Adrenal gland (tissue), 12 donors: Measurements from ENCODE around the gene OSTF1. TPM values are rescaled to one million over a fixed set of nuclear protein-coding genes. Genes with fewer than 3 reads are reported as not detected.
A peak's percentile ranks its signal among the peaks of the same experiment; 100 is the strongest.

Experiments used
- DNase-seq, 7 donors: peaks; one replicate each; pipeline ENCODE4 v3.0.0-alpha.2; 2019 to 2020
- H3K27ac ChIP-seq, 5 donors: fragments of 200-600 bp; sonication (generic) in 4 of 5; 1 replicate in 3 of 5; 2 replicates in 2 of 5; pipeline versions ENCODE4 v1.5.1 to v1.8.0; 2016 to 2020; ENCODE audit warnings: mild to moderate bottlenecking in 1 of 5
- H3K27me3 ChIP-seq: fragments of 200-600 bp; 2 replicates; pipeline ENCODE4 v1.8.0; 2021
- H3K36me3 ChIP-seq, 2 donors: fragments of 200-600 bp; replicated peaks in 1 of 2; 1 replicate in 1 of 2; 2 replicates in 1 of 2; pipeline versions ENCODE4 v1.5.1 to v1.8.0; 2018 to 2022
- H3K4me1 ChIP-seq, 2 donors: fragments of 200-600 bp; replicated peaks in 1 of 2; 1 replicate in 1 of 2; 2 replicates in 1 of 2; pipeline versions ENCODE4 v1.5.1 to v1.8.0; 2018 to 2021
- H3K4me3 ChIP-seq, 4 donors: fragments of 200-600 bp; sonication (generic) in 3 of 4; one replicate each; pipeline ENCODE4 v1.5.1; 2016 to 2018
- H3K9me3 ChIP-seq, 3 donors: fragments of 200-600 bp; sonication (generic) in 1 of 3; replicated peaks in 1 of 3; 1 replicate in 2 of 3; 2 replicates in 1 of 3; pipeline versions ENCODE4 v1.5.1 to v1.8.0; 2016 to 2021
- POLR2A ChIP-seq, 2 donors: fragments of 450-650 bp; IDR thresholded peaks; one replicate each; pipeline ENCODE4 v1.6.1; 2017; ENCODE audit warnings: antibody characterized with exemption in 2 of 2, mild to moderate bottlenecking in 2 of 2, moderate library complexity in 1 of 2
- WGBS, 4 donors: extraction: QIAGEN DNeasy Blood & Tissue Kit in 2 of 4; methylation state at CpG; one replicate each; pipeline versions ENCODE4 v1.1.5 to v1.1.7; 2013 to 2017; 5-methylcytosine and 5-hydroxymethylcytosine counted together
- intact Hi-C, 2 donors: fragments of 100-400 bp; cut with DNase I; formaldehyde crosslinking; loops; one replicate each; pipeline versions ENCODE4 v1.14.1 to v1.15.0; 2022 to 2023
- polyA plus RNA-seq, 3 donors: library from polyadenylated mRNA; stranded (reverse); fragments of 200-250 nt in 2 of 3; fragments of 350-450 nt in 1 of 3; fragmentation: Illumina TruSeq in 1 of 3; extraction: RNeasy Lipid Tissue Mini Kit (QIAGEN cat#74804) in 1 of 3; gene quantifications; one replicate each; pipeline ENCODE4 v1.2.3, GENCODE V29; 2013 to 2014
- total RNA-seq, 9 donors: library from RNA; depleted of rRNA in 4 of 9; stranded (reverse); fragments of >200 nt in 4 of 9; fragments of 120-200 nt in 1 of 9; fragmentation: NEBNext Ultra II Directional in 1 of 9; extraction: Animal tissue kit (Norgen Biotek cat#: 25700) in 1 of 9; gene quantifications; one replicate each; pipeline versions ENCODE4 v1.1.0 to v1.2.4, GENCODE V29; 2013 to 2023
- TF ChIP-seq, protein P1 (sequence below), 6 experiments: fragments of 450-650 bp in 4 of 6; fragments of 200-600 bp in 2 of 6; sonication (generic) in 1 of 6; IDR thresholded peaks; 1 replicate in 5 of 6; 2 replicates in 1 of 6; pipeline versions ENCODE4 v1.5.1 to v1.8.0; 2016 to 2021; ENCODE audit warnings: antibody characterized with exemption in 6 of 6, mild to moderate bottlenecking in 2 of 6, moderate library complexity in 1 of 6
- donor health status: healthy with polysubstance abuse.
- donor health status: Bipolar disorder and iron deficiency.
- donor health status: DM: yes; HTN: yes; CAD: no.
- donor health status: DM: no; HTN: no; CAD: no.
- donor health status: DM: no; HTN: no; CAD: no.
- donor health status: DM: yes; HTN: yes; CAD: no.

Gene OSTF1
- total and polyA plus RNA-seq, 12 donors = 21.0 to 52.2 (median 34.9) TPM

DNA sequence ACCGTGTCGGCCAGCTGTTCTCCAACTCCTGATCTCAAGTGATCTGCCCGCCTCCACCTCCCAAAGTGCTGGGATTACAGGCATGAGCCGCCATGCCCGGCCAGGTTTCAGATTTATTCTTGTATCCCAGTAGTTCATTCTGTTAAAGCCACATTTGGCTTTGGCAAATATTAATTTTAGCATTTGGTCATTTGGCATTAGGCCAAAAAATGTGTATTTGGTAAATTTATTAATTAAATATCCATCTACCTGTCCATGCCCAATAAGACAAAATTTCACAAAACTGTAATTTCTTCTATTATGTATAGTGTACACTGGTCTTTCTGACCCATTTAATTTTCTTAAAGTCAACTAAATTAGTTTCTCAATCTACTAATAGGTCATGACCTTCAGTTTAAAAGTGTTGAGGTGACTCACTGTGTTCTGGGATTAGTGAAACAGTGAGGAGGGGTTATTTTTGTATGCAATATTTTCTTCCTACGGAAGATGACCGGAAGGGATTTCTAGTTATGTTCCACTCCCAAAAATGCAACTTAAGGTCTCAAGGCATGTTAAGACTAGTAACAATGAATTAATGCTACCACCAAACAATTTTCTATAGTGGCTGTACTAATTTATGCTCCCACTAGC is 21.0 kb downstream of the OSTF1 start:
- H3K27ac ChIP-seq = peak overlapping the region in 2 of 5 donors; percentile 22 to 47
- no peaks in the 10 kb centered on the region for H3K9me3 ChIP-seq
- no peaks in the 10 kb centered on the region for H3K27me3 ChIP-seq
- no peaks in the 10 kb centered on the region for H3K36me3 ChIP-seq
- no peak overlapping the region for H3K4me3 ChIP-seq
- intact Hi-C loops = no loop called here
- TF ChIP-seq, protein P1, sequence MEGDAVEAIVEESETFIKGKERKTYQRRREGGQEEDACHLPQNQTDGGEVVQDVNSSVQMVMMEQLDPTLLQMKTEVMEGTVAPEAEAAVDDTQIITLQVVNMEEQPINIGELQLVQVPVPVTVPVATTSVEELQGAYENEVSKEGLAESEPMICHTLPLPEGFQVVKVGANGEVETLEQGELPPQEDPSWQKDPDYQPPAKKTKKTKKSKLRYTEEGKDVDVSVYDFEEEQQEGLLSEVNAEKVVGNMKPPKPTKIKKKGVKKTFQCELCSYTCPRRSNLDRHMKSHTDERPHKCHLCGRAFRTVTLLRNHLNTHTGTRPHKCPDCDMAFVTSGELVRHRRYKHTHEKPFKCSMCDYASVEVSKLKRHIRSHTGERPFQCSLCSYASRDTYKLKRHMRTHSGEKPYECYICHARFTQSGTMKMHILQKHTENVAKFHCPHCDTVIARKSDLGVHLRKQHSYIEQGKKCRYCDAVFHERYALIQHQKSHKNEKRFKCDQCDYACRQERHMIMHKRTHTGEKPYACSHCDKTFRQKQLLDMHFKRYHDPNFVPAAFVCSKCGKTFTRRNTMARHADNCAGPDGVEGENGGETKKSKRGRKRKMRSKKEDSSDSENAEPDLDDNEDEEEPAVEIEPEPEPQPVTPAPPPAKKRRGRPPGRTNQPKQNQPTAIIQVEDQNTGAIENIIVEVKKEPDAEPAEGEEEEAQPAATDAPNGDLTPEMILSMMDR (IDR thresholded peaks at IDR 0.05) = no peak
- no peak for TF ChIP-seq POLR2A (IDR thresholded peaks at IDR 0.05)
- peaks cover 5 to 55% of the 10 kb centered on the region in 2 donors for H3K4me1 ChIP-seq
- DNase-seq = no peak
- WGBS, 4 donors = 76 to 85% (median 80%) methylated on average over 7 of the region's 7 CpGs

GRCh38 chr9:75111019-75111622 is 22.8 kb downstream of the OSTF1 start:
- TF ChIP-seq POLR2A (IDR thresholded peaks at IDR 0.05) = no peak
- TF ChIP-seq, protein P1 (IDR thresholded peaks at IDR 0.05) = no peak
- peaks cover 6 to 42% of the 10 kb centered on the region in 2 donors for H3K4me1 ChIP-seq
- no peaks in the 10 kb centered on the region for H3K27me3 ChIP-seq
- DNase-seq = no peak
- H3K9me3 ChIP-seq = no peaks in the 10 kb centered on the region
- no peaks in the 10 kb centered on the region for H3K36me3 ChIP-seq
- no peak overlapping the region for H3K4me3 ChIP-seq
- intact Hi-C loops = no loop called here
- WGBS, 4 donors = 80 to 92% (median 84%) methylated on average over 4 to 5 of the region's 5 CpGs
- H3K27ac ChIP-seq = no peak overlapping the region

DNA sequence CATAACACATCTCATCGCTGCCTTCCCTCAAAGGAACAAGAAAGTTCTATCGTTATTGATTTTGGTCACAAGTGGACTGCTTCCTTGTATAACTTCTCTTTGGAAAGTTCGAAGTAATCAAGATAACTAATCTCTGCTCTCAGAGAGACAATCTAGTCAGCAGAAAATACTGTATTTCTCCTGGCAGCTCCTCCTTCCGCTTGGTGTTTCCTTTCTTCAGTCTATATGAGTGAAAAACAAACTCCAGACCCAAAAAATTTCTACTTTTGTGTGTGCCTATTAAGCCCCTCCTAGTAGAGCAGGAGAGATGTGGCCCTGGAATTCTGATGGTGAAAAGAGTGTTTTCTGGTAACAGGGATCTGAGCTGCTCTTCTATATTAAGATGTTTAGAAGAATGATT is 24.5 kb downstream of the OSTF1 start:
- DNase-seq = no peak
- no peaks in the 10 kb centered on the region for H3K36me3 ChIP-seq
- H3K27me3 ChIP-seq = no peaks in the 10 kb centered on the region
- no peaks in the 10 kb centered on the region for H3K9me3 ChIP-seq
- no peak overlapping the region for H3K4me3 ChIP-seq
- intact Hi-C loops = no loop called here
- TF ChIP-seq, protein P1 (IDR thresholded peaks at IDR 0.05) = no peak
- no peak for TF ChIP-seq POLR2A (IDR thresholded peaks at IDR 0.05)
- 55 to 65% (median 57%) methylated on average over 4 of the region's 4 CpGs for WGBS, 4 donors
- H3K27ac ChIP-seq = peak overlapping the region in 1 of 5 donors; percentile 39
- H3K4me1 ChIP-seq = peaks cover 10 to 40% of the 10 kb centered on the region in 2 donors

DNA sequence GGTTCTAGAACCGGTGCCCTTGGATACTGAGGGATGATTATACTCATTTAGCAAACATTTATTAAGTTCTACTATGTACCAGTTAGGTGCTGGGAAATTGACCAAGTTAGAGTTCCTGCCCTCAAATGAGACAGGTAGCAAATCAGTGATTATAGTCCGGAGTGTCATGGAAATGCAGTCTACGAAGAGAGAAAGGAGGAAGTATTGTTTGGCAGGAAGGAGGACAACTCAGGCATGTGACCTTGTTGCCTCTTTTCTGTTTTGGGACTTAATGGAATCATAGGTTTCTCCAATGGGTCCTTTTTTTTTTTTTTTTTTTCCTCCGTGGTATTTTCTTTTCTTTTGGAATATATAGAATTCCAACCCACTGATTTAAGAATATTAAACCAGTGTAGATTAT is 28.0 kb downstream of the OSTF1 start:
- no peaks in the 10 kb centered on the region for H3K9me3 ChIP-seq
- no peaks in the 10 kb centered on the region for H3K27me3 ChIP-seq
- no peak overlapping the region for H3K4me3 ChIP-seq
- no peak overlapping the region for H3K27ac ChIP-seq
- H3K4me1 ChIP-seq = peaks cover 5 to 21% of the 10 kb centered on the region in 2 donors
- peaks cover 0 to 6% of the 10 kb centered on the region in 2 donors for H3K36me3 ChIP-seq
- no peak for TF ChIP-seq POLR2A (IDR thresholded peaks at IDR 0.05)
- TF ChIP-seq, protein P1 (IDR thresholded peaks at IDR 0.05) = no peak
- 43 to 55% (median 47%) methylated on average over 4 of the region's 4 CpGs for WGBS, 4 donors
- DNase-seq = no peak
- intact Hi-C loops = no loop called here
